ENCODE measurements around the gene VPS35L.

Gene VPS35L

GRCh38 chr16:19749571-19750080 lies 194.1 kb downstream of the VPS35L start:
- DNase-seq: peak in 2 of 4 experiments; percentile 13 to 34
